GM12892 (cell line): Measurements from ENCODE around the gene PGA5. TPM values are rescaled to one million over a fixed set of nuclear protein-coding genes. Genes with fewer than 3 reads are reported as not detected.
"Not testable (repeated sequence)": the region's sequence is repeated elsewhere in the genome, so short reads cannot be mapped to it uniquely, and the experiment has no call there.

ENCODE experiments used
- DNase-seq: peaks from one replicate; pipeline ENCODE4 v3.0.0; 2011; ENCODE audit not compliant: insufficient read length
- FAIRE-seq: peaks from 2 replicates; lab custom pipeline; 2011; peaks lifted over from hg19 to GRCh38; lab: Jason Lieb, UNC
- POLR2A ChIP-seq: IDR thresholded peaks from 2 replicates; pipeline ENCODE4 v1.6.1; 2011; ENCODE audit warnings: low read depth, low read length, control low read depth
- POLR2AphosphoS5 ChIP-seq: IDR thresholded peaks from 2 replicates; pipeline ENCODE4 v1.6.1; 2011; ENCODE audit warnings: low read depth, low read length, control low read depth
- TAF1 ChIP-seq: IDR thresholded peaks from 2 replicates; pipeline ENCODE4 v1.6.1; 2011; ENCODE audit warnings: low read depth, mild to moderate bottlenecking, control low read depth, low read length, borderline replicate concordance
- polyA plus RNA-seq: library from polyadenylated mRNA; unstranded; fragments of >200 nt; gene quantifications from one replicate; pipeline ENCODE4 v1.2.1, GENCODE V29; 2012; ENCODE audit warnings: missing spikeins, inconsistent platforms; ENCODE audit not compliant: missing spikeins

Gene PGA5
- not detected for polyA plus RNA-seq

DNA sequence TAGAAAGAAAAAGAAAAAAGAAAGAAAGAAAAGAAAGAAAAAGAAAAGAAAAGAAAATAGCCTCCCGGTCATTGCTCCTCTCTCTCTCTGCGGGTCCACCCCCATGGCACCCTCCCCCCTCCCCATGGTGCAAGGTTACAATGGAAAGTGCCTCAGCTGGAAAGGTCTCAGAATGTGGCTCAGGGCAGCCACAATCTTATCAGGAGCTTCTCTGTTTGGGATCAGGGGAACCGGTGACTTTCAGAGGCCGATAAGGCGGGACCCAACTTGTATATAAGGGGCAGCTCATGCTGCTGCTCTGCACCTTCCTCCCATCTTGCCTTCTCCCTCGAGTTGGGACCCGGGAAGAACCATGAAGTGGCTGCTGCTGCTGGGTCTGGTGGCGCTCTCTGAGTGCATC lies at the start of gene PGA5:
Gene PGA5 (plus strand): TSS at position 301 of the 400 bp plus-strand sequence. CDS start 52 bp downstream, at position 353.
- DNase-seq, FAIRE-seq: not testable (repeated sequence)

DNA sequence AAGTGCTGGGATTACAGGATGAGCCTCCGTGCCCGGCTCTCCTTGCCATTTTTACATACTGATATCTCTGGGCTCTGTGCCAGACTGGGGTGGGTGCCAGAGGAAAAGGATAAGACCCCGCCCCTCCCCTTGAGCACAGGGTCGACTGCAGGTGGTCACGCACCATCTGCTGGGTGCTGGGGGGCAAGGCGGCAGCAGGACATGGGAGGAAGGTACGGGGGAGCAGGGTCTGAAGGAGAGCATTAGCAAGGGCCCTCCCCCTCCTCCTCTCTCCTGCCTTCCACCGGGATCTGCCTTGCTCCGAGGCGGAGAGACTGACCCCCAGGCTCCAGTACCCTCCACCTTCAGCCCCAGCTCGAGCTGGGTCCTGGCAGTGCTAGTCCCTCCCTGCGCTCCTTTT lies 47.4 kb upstream of the PGA5 start:
- FAIRE-seq, result no peak
- no peak for DNase-seq
- no peak for TF ChIP-seq POLR2A
- TF ChIP-seq POLR2AphosphoS5, result no peak
- TF ChIP-seq TAF1, result no peak

DNA sequence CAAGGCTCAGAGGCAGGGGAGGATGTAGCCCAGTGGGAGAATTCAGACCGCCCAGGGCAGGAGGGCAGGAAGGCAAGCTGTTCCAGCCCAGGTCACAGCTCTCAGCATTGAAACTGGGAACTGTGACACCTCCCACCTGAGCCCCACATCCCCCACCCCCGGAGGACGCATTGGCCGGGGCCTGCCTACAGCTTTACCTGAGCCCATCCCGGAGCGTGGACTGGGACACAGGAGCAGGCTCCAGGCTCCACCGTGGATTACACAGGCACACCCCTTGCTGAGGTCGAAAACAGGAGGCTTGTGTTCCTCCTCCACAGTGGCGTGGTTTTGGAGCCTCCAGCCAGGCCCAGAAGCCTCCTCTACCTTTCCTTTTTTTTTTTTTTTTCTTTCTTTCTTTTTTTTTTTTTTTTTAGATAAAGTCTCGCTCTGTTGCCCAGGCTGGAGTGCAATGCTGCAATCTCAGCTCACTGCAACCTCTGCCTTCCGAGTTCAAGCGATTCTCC lies 46.8 kb upstream of the PGA5 start:
- FAIRE-seq, result no peak
- TF ChIP-seq POLR2AphosphoS5 (no peak), TAF1 (no peak), POLR2A (no peak)
- no peak for DNase-seq

DNA sequence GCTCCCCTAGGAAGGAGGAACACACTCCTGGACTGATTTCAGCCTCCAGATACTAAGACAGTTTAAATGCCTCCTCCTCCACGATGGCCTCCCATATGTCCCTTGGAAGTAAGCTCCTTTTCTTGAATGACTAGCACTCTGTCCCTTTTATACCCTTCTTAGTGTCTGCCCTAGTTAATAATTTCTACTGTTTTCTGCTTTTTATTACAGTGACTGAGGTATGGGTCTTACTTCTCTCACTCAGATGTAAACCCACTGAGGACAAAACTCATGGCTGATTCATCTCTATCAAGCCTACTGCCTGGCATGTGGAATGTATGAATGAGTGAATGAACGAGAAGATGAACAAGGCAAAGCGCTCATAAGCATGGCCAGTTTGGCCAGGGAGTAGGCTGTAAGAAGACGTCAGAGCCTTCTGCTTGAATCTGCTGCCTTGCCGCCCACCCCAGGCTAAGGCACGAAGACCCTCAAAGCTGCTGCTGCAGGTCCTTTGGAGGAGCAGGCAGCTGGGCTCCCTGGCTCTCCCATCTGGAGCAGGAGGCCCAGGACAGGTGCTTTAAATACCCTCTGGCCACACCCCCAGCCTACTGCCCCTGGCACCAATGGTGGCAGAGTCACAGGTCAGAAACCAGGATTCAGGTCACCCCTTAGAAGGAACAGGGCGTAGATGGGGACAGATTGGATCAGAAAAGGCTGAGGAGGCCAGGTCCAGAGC lies 45.8 kb upstream of the PGA5 start:
- FAIRE-seq, result no peak
- TF ChIP-seq POLR2A (no peak), POLR2AphosphoS5 (no peak), TAF1 (no peak)
- no peak for DNase-seq

DNA sequence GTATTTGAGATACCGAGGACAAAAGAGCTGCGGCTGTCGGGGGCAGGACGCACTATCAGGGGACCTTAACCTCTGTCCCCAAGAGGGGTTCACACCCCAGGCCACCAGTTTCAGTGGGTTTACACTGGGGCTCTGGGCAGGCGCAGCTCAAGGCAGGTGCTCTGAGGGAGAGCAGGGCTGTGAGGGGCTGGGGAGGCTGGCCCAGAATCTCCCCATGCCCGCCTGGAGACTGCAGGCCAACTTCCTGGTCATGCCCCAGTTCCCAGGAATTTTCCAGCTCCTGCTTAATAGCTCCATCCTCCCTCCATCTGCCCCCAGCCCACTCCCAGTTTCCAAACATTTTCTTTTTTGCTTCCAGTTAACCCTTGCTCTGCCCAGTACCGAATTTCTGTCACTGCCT lies 45.3 kb upstream of the PGA5 start:
- no peak for DNase-seq
- no peak for FAIRE-seq
- TF ChIP-seq TAF1 (no peak), POLR2AphosphoS5 (no peak), POLR2A (no peak)

DNA sequence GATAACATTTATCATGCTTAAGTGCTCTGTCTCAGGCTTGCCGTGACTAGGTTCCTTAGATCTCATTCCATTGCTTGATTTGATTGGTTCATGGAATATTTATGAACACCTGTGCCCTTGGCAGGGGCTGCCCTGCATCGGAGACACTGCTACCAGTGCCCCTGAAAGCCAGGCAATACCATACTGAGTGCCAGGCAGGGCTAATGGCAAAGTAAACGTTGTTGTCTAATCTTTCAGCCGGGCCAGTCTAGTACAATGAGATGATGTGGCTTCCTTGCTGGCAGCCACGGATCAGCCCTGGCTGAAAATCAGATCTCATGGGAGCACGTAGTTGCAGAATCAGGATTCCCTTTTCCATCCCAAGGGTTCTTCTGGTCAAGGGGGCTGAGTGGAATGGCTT lies 42.6 kb upstream of the PGA5 start:
- DNase-seq (no peak), FAIRE-seq (no peak)
- no peak for TF ChIP-seq TAF1
- no peak for TF ChIP-seq POLR2AphosphoS5
- no peak for TF ChIP-seq POLR2A

DNA sequence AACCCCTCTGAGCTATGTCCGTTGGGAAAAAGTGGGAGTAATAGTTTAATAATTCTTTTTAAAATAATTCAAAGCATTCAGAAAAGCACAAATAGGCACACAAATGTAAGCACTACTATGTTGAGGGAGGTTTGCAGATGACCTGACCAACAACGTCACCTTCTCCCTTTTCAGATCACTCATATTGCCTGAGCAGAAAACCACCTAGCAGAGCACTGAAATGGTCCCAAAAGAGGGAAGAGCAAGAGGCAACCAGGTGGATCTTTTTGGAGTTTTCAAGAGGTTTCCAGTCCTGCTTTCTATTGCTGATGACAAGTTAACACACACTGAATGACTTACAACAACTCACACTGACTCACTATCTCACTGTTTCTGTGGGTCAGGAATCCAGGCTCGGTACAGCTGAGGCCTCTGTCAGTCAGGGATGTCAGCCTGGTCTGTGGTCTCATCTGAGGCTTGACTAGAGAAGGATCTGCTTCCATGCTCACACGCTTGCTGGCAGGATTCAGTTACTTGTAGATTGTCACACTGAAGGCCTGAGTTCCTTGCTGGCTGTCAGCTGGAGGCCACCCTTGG lies 41.9 kb upstream of the PGA5 start:
- DNase-seq (no peak), FAIRE-seq (no peak)
- TF ChIP-seq POLR2A (no peak), POLR2AphosphoS5 (no peak), TAF1 (no peak)

DNA sequence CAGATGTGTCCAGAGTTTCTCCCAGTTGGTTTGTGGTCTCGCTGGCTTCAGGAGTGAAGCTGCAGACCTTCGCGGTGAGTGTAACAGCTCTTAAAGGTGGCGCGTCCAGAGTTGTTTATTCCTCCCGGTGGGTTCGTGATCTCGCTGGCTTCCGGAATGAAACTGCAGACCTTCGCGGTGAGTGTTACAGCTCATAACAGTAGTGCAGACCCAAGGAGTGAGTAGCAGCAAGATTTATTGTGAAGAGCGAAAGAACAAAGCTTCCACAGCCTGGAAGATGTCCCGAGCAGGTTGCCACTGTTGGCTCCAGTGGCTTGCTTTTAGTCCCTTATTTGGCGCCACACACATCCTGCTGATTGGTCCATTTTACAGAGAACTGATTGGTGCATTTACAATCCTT lies 39.5 kb upstream of the PGA5 start:
- TF ChIP-seq TAF1 (no peak), POLR2A (no peak), POLR2AphosphoS5 (no peak)
- FAIRE-seq (no peak), DNase-seq (no peak)

DNA sequence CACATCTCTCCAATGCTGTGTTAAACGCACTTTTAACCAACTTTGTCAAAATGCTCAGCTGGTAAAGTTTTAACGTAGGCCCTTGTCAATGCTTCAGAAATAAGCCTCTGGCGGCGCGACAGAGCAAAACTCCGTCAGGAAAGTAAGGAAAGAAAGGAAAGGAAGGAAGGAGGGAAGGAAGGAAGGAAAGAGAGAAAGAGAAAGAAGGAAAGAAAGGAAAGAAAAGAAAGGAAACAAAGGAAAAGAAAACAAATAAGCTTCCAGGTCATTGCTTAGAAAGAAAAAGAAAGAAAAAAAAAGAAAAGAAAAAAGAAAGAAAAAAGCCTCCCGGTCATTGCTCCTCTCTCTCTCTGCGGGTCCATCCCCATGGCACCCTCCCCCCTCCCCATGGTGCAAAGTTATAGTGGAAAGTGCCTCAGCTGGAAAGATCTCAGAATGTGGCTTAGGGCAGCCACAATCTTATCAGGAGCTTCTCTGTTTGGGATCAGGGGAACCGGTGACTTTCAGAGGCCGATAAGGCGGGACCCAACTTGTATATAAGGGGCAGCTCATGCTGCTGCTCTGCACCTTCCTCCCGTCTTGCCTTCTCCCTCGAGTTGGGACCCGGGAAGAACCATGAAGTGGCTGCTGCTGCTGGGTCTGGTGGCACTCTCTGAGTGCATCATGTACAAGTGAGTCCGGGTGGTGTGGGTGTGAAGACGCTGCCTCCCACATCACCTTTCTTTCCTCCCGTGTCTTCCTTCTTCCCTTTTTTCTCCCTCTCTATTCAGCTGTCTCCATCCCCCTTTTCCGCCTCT lies 37.8 kb upstream of the PGA5 start, which contains the start of gene PGA3:
Gene PGA3 (plus strand): TSS at position 566 of the 797 bp plus-strand sequence. CDS start 50 bp downstream, at position 616.
- not testable (repeated sequence) for FAIRE-seq, DNase-seq

DNA sequence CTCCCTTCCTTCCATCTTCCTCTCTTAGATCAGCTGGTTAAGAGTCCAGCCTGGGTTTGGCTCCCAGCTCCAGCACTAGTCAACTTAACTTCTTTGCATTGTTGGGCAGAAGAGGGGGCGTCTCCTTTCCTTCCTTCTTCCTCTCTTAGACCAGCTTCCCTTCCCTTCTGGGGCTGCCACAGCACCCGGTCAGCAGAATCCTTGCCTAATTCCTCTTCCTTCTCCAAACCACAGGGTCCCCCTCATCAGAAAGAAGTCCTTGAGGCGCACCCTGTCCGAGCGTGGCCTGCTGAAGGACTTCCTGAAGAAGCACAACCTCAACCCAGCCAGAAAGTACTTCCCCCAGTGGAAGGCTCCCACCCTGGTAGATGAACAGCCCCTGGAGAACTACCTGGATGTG lies 37.1 kb upstream of the PGA5 start:
- FAIRE-seq, result not testable (repeated sequence)

DNA sequence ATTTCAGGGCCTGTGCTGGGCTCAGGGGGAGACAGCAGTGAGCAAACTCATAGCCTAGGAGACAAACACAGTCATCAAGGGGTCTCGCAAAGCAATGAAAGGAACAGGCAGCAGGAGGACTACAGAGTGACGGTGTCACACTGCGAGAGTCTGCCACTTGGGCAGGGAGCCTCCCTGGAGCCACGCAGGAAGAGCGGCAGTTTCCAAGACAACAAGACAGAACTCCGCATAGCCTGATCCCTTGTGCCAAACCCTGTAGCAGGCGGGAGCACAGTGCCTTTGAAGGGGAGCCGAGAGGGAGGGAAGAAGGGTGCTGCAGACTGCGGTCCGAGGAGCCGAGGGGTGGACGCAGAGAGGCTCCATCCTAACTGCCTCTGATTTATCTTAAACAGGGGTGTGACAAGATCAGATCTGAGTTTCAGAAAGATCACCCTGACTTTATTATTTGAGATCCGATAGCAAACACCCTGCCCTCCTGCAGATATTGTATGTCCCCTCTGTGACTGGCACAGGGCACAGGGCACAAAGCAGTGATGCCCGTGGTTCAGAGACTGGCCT lies 36.4 kb upstream of the PGA5 start:
- DNase-seq, FAIRE-seq: not testable (repeated sequence)

More for the DNA sequence above, 37.1 kb upstream of the PGA5 start:
- not testable (repeated sequence) for DNase-seq

DNA sequence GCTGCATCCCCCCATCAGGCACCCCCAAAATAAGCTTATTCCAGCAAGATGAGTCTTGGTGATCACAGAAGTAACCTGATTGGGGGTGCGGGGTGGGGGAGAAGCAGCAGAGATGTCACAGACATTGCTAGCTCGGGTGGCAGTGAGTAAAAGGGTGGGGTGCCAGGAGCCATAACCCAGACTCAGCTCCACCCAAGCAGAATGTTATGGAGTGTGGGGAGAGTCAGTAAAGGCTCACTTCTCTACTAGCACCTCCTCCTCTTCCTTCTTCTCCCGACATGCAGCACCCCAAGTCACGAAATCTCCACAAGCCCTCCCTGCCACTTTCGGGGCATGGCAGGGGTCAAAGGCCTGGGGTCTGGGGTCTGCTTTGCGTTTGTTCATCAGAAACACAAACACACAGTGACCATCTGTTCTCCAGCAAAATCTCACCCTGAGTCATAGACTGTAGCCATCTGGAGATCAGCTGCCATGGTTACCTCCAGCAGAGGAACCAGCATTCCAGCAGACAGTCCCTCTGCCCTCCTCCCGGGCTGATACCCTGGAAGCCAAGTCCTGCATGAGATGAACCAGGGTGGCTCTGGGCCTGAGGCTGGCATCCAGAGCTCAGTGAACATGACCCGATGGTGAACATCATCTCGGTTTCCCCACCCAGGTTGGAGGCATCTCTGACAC lies 33.2 kb upstream of the PGA5 start:
- not testable (repeated sequence) for FAIRE-seq, DNase-seq

DNA sequence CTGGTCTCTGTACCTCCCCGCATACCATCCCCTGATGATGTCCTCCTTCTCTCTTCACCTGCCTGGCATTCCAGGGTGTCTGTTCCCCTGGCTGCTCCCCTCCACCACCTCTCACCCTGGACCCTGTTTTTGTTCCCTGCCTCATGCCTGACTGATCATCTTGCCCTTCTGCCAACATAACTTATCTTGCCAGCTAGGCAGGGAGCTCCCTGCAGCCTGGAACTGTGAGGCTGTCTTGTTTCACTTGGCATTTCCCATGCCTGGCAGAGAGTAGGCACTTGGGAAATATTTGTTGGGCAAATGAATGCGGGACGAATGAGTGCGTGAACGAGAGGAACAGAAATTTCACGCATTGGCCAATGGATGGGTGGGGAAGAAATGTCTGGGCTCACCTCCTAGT lies 30.3 kb upstream of the PGA5 start:
- FAIRE-seq, result not testable (repeated sequence)

DNA sequence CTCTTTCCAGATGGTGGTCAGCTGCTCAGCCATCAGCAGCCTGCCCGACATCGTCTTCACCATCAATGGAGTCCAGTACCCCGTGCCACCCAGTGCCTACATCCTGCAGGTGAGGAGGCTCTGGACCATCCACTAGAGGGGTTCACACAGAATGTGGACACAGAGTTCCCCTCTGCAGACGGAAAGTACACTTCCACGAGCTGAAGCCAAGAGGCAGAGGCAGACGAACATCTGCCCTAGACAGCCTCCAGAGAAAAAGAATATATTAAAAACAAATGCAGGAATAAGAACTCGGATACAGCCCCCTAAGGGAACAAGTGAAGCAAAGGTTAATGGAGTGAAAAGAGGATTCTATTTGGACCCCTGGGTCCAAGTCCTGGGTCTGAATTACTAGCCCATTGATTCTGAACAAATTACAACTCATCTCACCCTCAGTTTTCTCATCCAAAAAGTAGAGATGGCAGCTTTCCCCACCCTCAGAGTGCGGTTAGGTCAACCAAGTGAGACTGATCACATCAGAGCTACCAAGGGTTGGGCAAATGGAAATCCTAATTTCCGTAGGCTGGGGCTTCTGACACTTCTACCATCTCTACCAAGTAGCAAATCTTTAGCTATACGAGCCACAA lies 29.5 kb upstream of the PGA5 start:
- not testable (repeated sequence) for FAIRE-seq, DNase-seq

More for the DNA sequence above, 30.3 kb upstream of the PGA5 start:
- DNase-seq, result not testable (repeated sequence)

DNA sequence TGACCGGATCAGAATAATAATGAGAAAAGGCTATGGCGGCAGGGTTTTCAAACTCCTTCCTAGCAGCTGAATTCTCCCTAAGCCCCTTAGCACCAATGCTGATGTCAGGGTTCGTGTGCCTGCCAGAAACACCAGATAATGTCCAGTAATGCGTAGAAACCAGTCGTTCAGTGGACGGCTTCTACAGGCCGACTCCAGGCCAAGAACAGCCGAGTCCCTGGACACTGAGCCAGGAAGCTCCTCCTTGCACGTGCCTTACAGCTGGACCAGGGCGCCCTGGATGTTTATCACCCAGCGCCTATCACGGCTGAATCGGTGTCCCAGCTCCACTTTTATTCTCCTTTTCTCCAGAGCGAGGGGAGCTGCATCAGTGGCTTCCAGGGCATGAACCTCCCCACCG lies 28.8 kb upstream of the PGA5 start:
- not testable (repeated sequence) for DNase-seq, FAIRE-seq
